OCI-LY7 (cell line): Measurements from ENCODE around the gene DST. TPM values are rescaled to one million over a fixed set of nuclear protein-coding genes. Genes with fewer than 3 reads are reported as not detected.

Source experiments
- BruUV-seq: library from RNA; stranded (reverse); fragments of 400-500 nt; replicated peaks from 2 replicates; lab custom pipeline; 2021; lab: Mats Ljungman, UMichigan
- CTCF ChIA-PET: fragments of 300-600 bp; sonication (Branson Sonifier 250); formaldehyde crosslinking; loops from one replicate; lab custom pipeline; 2022; ENCODE audit warnings: antibody characterized with exemption; ENCODE audit not compliant: unreplicated experiment; lab: Charles Lee
- POLR2A ChIA-PET: fragments of 300-600 bp; sonication (Branson Sonifier 250); formaldehyde crosslinking; loops from one replicate; lab custom pipeline; 2022; ENCODE audit warnings: antibody characterized with exemption; lab: Charles Lee
- DNase-seq: peaks from one replicate; pipeline ENCODE4 v3.0.0-alpha.2; 2015; ENCODE audit warnings: low spot score
- H2AFZ ChIP-seq: fragments of 200-600 bp; sonication (generic), shearing (Covaris generic); 2 replicates; pipeline ENCODE4 v1.6.1; 2014; ENCODE audit warnings: mild to moderate bottlenecking, antibody characterized with exemption, low read length, moderate library complexity
- H3K27ac ChIP-seq: fragments of 200-600 bp; sonication (generic); 2 replicates; pipeline ENCODE4 v1.5.1; 2014; ENCODE audit warnings: mixed run types, low read depth, mild to moderate bottlenecking, moderate library complexity, low read length, inconsistent platforms; ENCODE audit not compliant: poor library complexity, severe bottlenecking
- H3K36me3 ChIP-seq: fragments of 200-600 bp; sonication (generic); 2 replicates; pipeline ENCODE4 v1.6.1; 2014; ENCODE audit warnings: mild to moderate bottlenecking, antibody characterized with exemption, low read length, moderate library complexity, mixed read lengths; ENCODE audit not compliant: insufficient read depth
- H3K4me1 ChIP-seq: fragments of 200-600 bp; sonication (generic); 2 replicates; pipeline ENCODE4 v1.5.1; 2014; ENCODE audit warnings: mild to moderate bottlenecking, low read length; ENCODE audit not compliant: insufficient read depth, poor library complexity, severe bottlenecking
- H3K4me2 ChIP-seq: fragments of 200-600 bp; sonication (generic); 2 replicates; pipeline ENCODE4 v1.6.1; 2014; ENCODE audit warnings: mild to moderate bottlenecking, low read length
- H3K4me3 ChIP-seq: fragments of 200-600 bp; sonication (generic); 2 replicates; pipeline ENCODE4 v1.5.1; 2014; ENCODE audit warnings: mild to moderate bottlenecking, low read depth, low read length; ENCODE audit not compliant: poor library complexity, severe bottlenecking
- H3K79me2 ChIP-seq: fragments of 200-600 bp; sonication (generic); 2 replicates; pipeline ENCODE4 v1.6.1; 2016; ENCODE audit warnings: low read depth, mild to moderate bottlenecking, low read length, moderate library complexity, mixed read lengths; ENCODE audit not compliant: insufficient read depth
- H3K9me2 ChIP-seq: fragments of 200-600 bp; sonication (generic); 2 replicates; pipeline ENCODE4 v1.6.1; 2016; ENCODE audit warnings: mild to moderate bottlenecking, low read length, mixed read lengths; ENCODE audit not compliant: insufficient read depth
- H3K9me3 ChIP-seq: fragments of 200-600 bp; sonication (generic); 2 replicates; pipeline ENCODE4 v1.6.1; 2014; ENCODE audit warnings: mild to moderate bottlenecking, mixed run types, low read length, mixed read lengths
- H4K20me1 ChIP-seq: fragments of 200-600 bp; sonication (generic); 2 replicates; pipeline ENCODE4 v1.6.1; 2014; ENCODE audit warnings: mild to moderate bottlenecking, antibody characterized with exemption, low read length, moderate library complexity, mixed read lengths; ENCODE audit not compliant: insufficient read depth
- EZH2phosphoT487 ChIP-seq: fragments of 200-600 bp; sonication (generic); IDR thresholded peaks from 2 replicates; pipeline ENCODE4 v1.6.1; 2018; ENCODE audit warnings: low read depth, borderline replicate concordance, mild to moderate bottlenecking, mixed run types, antibody characterized with exemption, low read length, moderate library complexity, mixed read lengths
- intact Hi-C: fragments of 100-400 bp; cut with micrococcal nuclease; formaldehyde crosslinking; loops from one replicate; pipeline ENCODE4 v1.10.0; 2022; ENCODE audit not compliant: unreplicated experiment
- total RNA-seq, 2 experiments: library from RNA; depleted of rRNA in 1 of 2; stranded (reverse); fragments of >200 nt in 1 of 2; shearing (Covaris generic) in 1 of 2; gene quantifications; 2 replicates each; pipeline ENCODE4 v1.2.3, GENCODE V29; 2014 to 2022

Gene DST
- total RNA-seq, 2 experiments from 2014 or later = 8.4 to 19.4 TPM

- POLR2A ChIA-PET = no interaction called here
- H3K4me3 ChIP-seq = no peak overlapping the region
- H2AFZ ChIP-seq = no peak overlapping the region
- H3K4me1 ChIP-seq = no peaks in the 10 kb centered on the region
- no peaks in the 10 kb centered on the region for H3K36me3 ChIP-seq
- no TSS peak for BruUV-seq
- no peaks in the 10 kb centered on the region for H3K9me2 ChIP-seq
- no peak for DNase-seq
- no peak overlapping the region for H3K27ac ChIP-seq
- H3K4me2 ChIP-seq = no peak overlapping the region
- no peaks in the 10 kb centered on the region for H3K9me3 ChIP-seq
- no peaks in the 10 kb centered on the region for H3K79me2 ChIP-seq
- H4K20me1 ChIP-seq = no peaks in the 10 kb centered on the region
- TF ChIP-seq EZH2phosphoT487 = no peak
- intact Hi-C loops = no loop called here
- CTCF ChIA-PET = no interaction called here
Observed at GRCh38 chr6:56408976-56409375, 233.7 kb downstream of the DST start.
